K562 (cell line): ENCODE results near the gene HOXB5. TPM values are rescaled to one million over a fixed set of nuclear protein-coding genes. Genes with fewer than 3 reads are reported as not detected.
A peak's percentile ranks its signal among the peaks of the same experiment; 100 is the strongest.

Experiments
- ARID1B ChIP-seq: fragments of 450-650 bp; IDR thresholded peaks from 2 replicates; pipeline ENCODE4 v1.6.1; 2016; ENCODE audit warnings: antibody characterized with exemption, mild to moderate bottlenecking, inconsistent platforms
- CC2D1A ChIP-seq: fragments of 450-650 bp; IDR thresholded peaks from 2 replicates; pipeline ENCODE4 v1.6.1; 2017; ENCODE audit warnings: mild to moderate bottlenecking
- PRDM10 ChIP-seq: fragments of 450-650 bp; IDR thresholded peaks from 2 replicates; pipeline ENCODE4 v1.6.1; 2018; ENCODE audit not compliant: partially characterized antibody
- PRMT5 ChIP-seq: sonication (generic); formaldehyde crosslinking; IDR thresholded peaks from 2 replicates; pipeline ENCODE4 v1.5.0; 2020; ENCODE audit warnings: missing genetic modification reagents
- RBFOX2 ChIP-seq: fragments of 200-400 bp; formaldehyde crosslinking; IDR thresholded peaks from 2 replicates; pipeline ENCODE4 v1.6.1; 2017; ENCODE audit warnings: low read depth, mild to moderate bottlenecking, low read length, moderate library complexity
- RBM22 ChIP-seq: fragments of 200-400 bp; formaldehyde crosslinking; IDR thresholded peaks from 2 replicates; pipeline ENCODE4 v1.6.1; 2018; ENCODE audit warnings: low read length, low read depth; ENCODE audit not compliant: poor library complexity, severe bottlenecking
- RBM34 ChIP-seq: fragments of 200-400 bp; formaldehyde crosslinking; IDR thresholded peaks from 2 replicates; pipeline ENCODE4 v1.6.1; 2018; ENCODE audit warnings: low read length, borderline replicate concordance; ENCODE audit not compliant: insufficient read depth
- SMAD3 ChIP-seq: fragments of 450-650 bp; formaldehyde crosslinking; conservative IDR thresholded peaks from 2 replicates; pipeline ENCODE4 v1.4.0; 2020; ENCODE audit warnings: mild to moderate bottlenecking
- SUPT5H ChIP-seq: fragments of 450-650 bp; IDR thresholded peaks from 2 replicates; pipeline ENCODE4 v1.6.1; 2016
- THRB ChIP-seq: fragments of 450-650 bp; formaldehyde crosslinking; conservative IDR thresholded peaks from 2 replicates; pipeline ENCODE4 v1.4.0; 2022; ENCODE audit warnings: mild to moderate bottlenecking, missing genetic modification characterization
- ZBTB43 ChIP-seq: sonication (generic); formaldehyde crosslinking; IDR thresholded peaks from 2 replicates; pipeline ENCODE4 v1.8.0; 2023; ENCODE audit warnings: mild to moderate bottlenecking, missing genetic modification reagents
- ZNF12 ChIP-seq: sonication (generic); formaldehyde crosslinking; IDR thresholded peaks from 2 replicates; pipeline ENCODE4 v1.4.0; 2020; ENCODE audit warnings: mild to moderate bottlenecking, missing genetic modification reagents
- ZNF24 ChIP-seq: fragments of 450-650 bp; IDR thresholded peaks from 2 replicates; pipeline ENCODE4 v1.6.1; 2016
- ZNF445 ChIP-seq: fragments of 250-450 bp; sonication (Bioruptor Pico); IDR thresholded peaks from 2 replicates; pipeline ENCODE4 v1.4.0; 2020; ENCODE audit warnings: low read depth, mild to moderate bottlenecking, moderate library complexity
- ZNF511 ChIP-seq: sonication (generic); formaldehyde crosslinking; IDR thresholded peaks from 2 replicates; pipeline ENCODE4 v1.8.0; 2022; ENCODE audit warnings: mild to moderate bottlenecking, missing genetic modification reagents
- ZNF592 ChIP-seq: fragments of 450-650 bp; IDR thresholded peaks from 2 replicates; pipeline ENCODE4 v1.6.1; 2017; ENCODE audit warnings: antibody characterized with exemption, mild to moderate bottlenecking
- polyA plus RNA-seq, 8 experiments: library from polyadenylated mRNA; depleted of rRNA in 4 of 8; stranded (reverse) in 5 of 8; unstranded in 3 of 8; fragments of >200 nt; fragmentation: Nextera tagmentation in 2 of 8; fragmentation: Illumina TruSeq in 1 of 8; extraction: Ambion mirVana in 2 of 8; extraction: Trizol in 1 of 8; gene quantifications; 2 replicates each; pipeline versions ENCODE4 v1.2.1 to v1.2.3, GENCODE V29; 2011 to 2014; ENCODE audit warnings: inconsistent platforms in 1 of 8, missing spikeins in 1 of 8
- total RNA-seq, 7 experiments: library from RNA; depleted of rRNA in 6 of 7; stranded (reverse); fragments of >200 nt in 6 of 7; fragmentation: Illumina TruSeq in 2 of 7; extraction: Trizol in 2 of 7; gene quantifications; 2 replicates each; pipeline versions ENCODE4 v1.2.1 to v1.2.3, GENCODE V29; 2011 to 2021; ENCODE audit warnings: low replicate concordance in 1 of 7

Gene HOXB5
- total and polyA plus RNA-seq, 9 of the 15 experiments (the other 6 are each of a cell fraction or from before 2014, with no cell fraction given), result 0.24 to 2.7 (median 0.65) TPM

DNA sequence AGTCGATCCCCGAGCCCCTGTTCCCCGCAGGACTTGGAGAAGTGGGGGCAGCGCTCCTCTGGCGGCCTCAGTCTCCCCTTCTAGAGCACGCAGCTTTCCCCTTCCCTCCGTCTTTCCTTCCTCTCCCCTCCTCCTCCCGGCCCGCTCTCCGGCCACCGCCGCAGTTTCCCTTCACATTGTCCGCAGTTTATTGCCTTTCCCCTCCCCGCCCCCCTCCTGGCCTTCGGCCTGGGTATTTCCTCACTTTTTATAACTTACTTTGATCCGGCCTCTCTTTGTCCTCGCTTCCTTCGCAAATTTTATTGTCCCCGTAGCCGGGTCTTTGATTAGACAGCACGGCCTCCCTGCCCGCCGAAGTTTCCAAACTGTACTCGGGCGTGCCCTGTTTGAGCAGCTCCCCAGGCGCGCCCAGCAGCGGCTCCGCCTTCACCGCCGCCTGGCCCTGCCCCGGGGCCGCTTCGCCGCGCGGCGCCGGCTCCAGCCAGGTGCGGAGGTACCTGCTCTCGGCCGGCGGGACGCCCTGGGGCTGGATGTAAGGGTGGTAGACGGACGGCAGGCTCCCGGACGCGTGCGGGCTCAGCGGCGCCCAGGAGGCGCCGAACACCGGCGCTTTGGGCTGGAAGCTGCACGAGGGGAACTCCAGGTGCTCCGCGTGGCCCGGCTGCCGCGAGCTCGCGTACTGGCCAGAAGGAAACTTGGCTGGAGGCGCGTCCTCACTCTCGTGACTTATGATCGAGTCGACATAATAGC, 32.1 kb upstream of the HOXB5 start (continued):
- TF ChIP-seq ARID1B (no peak), ZNF592 (peak; percentile 43; the same call in 1 of the 2 replicates), ZNF445 (CRISPR knock-in tag) (no peak), ZBTB43 (CRISPR knock-in tag) (peak; percentile 55; the same call in 1 of the 2 replicates), ZNF24 (0 out of 2 replicates have a peak, but pooled peaks have one; percentile 8), CC2D1A (peak; percentile 12; the same call in 1 of the 2 replicates), ZNF12 (0 out of 2 replicates have a peak, but pooled peaks have one; percentile 38), RBM22 (peak; percentile 69), ZNF511 (CRISPR knock-in tag) (0 out of 2 replicates have a peak, but pooled peaks have one; percentile 10), SUPT5H (peak; percentile 50), PRMT5 (0 out of 2 replicates have a peak, but pooled peaks have one; percentile 45), SMAD3 (CRISPR knock-in tag) (0 out of 2 replicates have a peak, but pooled peaks have one; percentile 24), PRDM10 (no peak), RBM34 (no peak), RBFOX2 (peak; percentile 92), THRB (peak; percentile 74; the same call in 1 of the 2 replicates)
